GM18502 (cell line): Measurements from ENCODE around the gene SDK2.

Source experiments
- ATAC-seq: cut with Tn5 transposase; IDR thresholded peaks from one replicate; pipeline ENCODE4 v1.9.1; 2021; ENCODE audit warnings: mild to moderate bottlenecking; ENCODE audit not compliant: unreplicated experiment, poor library complexity

Gene SDK2

DNA sequence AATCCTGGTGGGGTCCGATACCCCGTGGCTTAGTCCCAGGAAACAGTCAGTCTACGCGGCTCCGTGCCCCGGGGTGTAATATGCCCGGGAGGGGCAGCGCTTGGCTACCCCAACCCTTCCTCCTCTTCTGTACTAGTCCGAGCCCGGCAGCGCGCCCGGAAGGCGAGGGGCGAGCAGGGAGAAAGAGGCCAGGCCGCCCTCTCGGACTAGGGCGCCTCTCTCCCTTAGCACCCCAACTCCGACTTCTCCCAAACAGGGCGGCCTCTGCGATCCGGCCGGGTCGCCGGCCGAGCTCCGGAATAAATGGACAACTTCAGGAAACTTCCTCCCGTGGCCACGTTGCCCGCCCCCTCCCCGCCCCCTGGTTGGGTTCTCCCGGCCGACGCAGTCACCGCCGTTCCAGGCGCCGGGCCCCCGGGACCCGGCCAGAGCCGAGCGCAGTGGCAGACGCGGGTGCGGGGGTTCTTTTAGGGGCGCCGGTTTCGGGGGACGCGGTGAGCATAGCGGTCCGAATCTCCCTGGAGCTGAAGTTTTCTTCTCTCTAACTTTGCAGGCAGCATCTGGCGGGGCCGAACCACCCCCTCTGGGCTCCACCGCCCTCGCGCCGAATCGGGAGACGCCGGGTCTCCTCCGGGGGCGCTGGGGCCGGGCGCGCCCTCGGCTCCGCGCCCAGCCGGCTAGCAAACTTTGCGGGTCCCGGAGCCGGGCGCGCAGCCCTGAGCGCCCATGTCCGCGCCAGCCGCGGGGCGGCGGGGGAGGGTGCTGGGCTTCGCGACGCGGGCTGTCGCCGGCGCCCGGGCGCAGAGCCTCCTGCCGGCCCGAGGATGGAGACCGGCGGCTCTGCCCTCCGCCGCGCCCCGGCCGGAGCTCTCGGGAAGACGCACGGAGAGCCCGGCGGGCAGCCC lies at the start of gene SDK2:
SDK2 (minus strand) TSS at position 301 of the 905 bp plus-strand sequence. CDS start 357 bp downstream, outside the sequence.
- ATAC-seq = no peak

- ATAC-seq = no peak
Measured at GRCh38 chr17:73693071-73693470, 48.8 kb upstream of the SDK2 start.

GRCh38 chr17:73691321-73691766 lies 47.1 kb upstream of the SDK2 start:
- no peak for ATAC-seq

DNA sequence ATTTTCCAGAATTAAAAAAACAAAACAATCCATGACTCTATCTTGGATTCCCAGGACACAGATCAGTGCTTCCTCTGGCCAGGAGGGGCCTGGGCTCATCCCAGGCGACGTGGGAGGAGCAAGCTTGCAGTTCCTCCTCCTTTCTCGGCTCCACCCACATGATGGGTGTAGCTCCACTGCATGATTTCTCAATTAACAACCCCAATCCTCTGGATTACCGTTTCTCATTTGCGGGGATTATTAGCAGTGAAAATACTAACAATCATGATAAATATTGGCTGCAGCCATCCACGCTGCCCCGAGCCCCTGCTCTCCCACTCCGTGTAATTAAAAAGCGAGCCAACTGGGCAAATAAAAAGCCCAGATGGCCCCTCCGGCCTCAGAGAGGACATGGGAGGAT lies 46.4 kb upstream of the SDK2 start:
- ATAC-seq = no peak

GRCh38 chr17:73689596-73690275 lies 45.5 kb upstream of the SDK2 start:
- ATAC-seq = no peak

DNA sequence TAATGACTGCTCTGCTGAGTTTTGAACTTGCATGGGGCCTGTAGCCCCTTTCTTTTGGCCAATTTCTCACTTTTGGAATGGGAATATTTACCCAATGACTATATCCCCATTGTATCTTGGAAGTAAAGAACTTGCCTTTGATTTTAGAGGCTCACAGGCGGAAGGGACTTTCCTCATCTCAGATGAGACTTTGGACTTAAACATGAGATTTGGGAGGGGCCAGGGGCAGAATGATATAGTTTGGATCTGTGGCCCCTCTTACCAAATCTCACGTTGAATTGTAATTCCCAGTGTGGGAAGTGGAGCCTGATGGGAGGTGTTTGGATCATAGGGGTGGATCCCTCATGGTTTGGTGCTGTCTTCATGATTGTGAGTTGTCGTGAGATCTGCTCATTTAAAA lies 42.7 kb upstream of the SDK2 start:
- ATAC-seq = no peak

GRCh38 chr17:73686126-73686525 lies 41.9 kb upstream of the SDK2 start:
- no peak for ATAC-seq

- ATAC-seq = no peak
Measured at GRCh38 chr17:73684183-73684582, 39.9 kb upstream of the SDK2 start.

GRCh38 chr17:73683771-73684170 lies 39.5 kb upstream of the SDK2 start:
- no peak for ATAC-seq

GRCh38 chr17:73681946-73682345 lies 37.7 kb upstream of the SDK2 start:
- ATAC-seq = no peak

DNA sequence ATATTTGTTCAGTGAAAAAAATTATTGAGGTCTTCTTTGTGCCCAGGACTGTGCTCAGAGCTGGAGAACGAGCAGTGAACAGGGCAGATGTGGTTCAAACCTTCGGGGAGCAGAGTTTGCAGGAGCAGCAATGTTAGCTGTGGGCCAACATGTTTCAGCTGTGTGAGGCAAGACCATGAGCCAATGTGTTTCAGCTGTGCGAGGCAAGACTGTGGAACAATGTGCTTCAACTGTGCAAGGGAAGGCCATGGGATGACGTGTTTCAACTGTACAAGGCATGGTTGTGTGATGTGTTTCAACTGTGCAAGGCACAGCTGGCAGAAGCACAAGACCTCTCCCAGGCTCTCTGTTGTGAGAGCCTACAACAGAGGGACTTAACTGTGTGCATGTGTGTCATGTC lies 35.2 kb upstream of the SDK2 start:
- no peak for ATAC-seq

- no peak for ATAC-seq
Measured at GRCh38 chr17:73678999-73679398, 34.8 kb upstream of the SDK2 start.

DNA sequence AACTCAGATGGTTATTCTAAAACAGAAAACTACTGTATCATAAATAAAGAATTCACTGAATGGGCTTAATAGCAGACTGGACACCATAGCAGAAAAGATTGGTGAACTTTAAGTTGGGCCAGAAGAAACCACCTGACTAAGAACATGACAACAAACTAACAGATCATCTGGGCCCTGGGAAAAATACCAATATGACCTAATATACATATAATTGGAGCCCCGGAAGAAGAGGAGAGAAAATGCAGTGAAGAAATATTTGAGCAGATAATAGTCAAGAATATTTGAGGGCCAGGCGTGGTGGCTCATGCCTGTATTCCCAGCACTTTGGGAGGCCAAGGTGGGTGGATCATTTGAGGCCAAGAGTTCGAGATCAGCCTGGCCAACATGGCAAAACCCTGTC lies 25.5 kb upstream of the SDK2 start:
- ATAC-seq = no peak

- ATAC-seq = no peak
Measured at GRCh38 chr17:73667181-73667959, 23.1 kb upstream of the SDK2 start.

GRCh38 chr17:73663614-73664013 lies 19.4 kb upstream of the SDK2 start:
- no peak for ATAC-seq

GRCh38 chr17:73660366-73660765 lies 16.1 kb upstream of the SDK2 start:
- ATAC-seq = no peak

DNA sequence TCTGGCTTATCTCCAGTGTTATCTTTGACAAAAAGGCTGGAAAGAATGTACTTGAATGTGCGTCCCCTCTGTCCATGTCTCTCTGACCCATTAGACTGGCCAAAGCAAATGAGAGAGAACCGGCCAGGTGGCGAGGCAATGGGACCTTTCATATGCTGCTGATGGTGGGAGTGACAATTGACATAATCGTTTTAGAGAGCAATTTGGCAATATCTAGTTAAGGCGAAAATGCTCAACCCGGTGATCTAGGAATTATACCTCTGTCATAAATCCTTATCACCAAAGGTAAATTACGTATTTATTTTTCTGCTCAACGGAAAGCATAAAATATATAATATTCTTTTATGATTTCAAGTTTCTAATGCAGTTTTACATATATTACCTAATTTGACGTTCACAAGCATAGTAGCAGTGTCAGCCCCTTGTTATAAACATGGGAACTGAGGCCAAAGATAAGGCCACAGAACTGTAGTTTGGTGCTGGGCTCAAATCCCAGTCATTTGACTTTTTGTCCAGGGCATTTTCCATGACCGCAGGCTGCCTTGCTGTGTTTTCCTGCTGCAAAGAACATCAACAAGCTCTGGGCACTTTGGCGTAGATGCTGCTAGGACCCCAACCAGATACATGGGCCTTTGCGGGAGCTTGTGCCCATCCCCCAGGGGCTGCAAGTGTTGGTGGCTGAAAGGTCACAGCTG lies 14.7 kb upstream of the SDK2 start:
- no peak for ATAC-seq

GRCh38 chr17:73657473-73658116 lies 13.3 kb upstream of the SDK2 start:
- no peak for ATAC-seq

DNA sequence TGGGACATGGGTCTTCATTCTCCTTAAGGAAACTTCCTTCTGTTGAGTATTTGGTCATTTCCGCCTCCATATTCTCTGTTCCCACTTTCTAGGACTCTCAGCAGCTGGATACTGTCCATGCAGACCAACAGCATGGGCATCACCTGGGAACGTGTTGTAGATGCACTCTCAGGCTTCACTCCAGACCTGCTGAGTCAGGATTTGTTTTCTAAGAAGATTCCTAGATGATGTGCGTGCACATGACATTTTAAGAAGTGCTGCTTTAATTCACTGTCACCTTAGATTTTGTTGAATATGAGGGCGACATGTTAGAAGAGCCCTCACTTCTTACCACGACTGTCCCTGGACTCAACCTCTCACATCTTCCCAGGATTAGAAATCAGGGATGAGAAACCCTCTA lies 10.0 kb upstream of the SDK2 start:
- ATAC-seq = no peak

- no peak for ATAC-seq
Measured at GRCh38 chr17:73653810-73654209, 9.6 kb upstream of the SDK2 start.
